GM10248 (cell line): ENCODE data around the gene HOXC13.

Experiments
- CTCF ChIA-PET: fragments of 300-600 bp; sonication (Branson Sonifier 250); formaldehyde crosslinking; extraction: SDS; loops from one replicate; lab custom pipeline; 2021; ENCODE audit warnings: antibody characterized with exemption; lab: Yijun Ruan, JAX
- POLR2A ChIA-PET: fragments of 350-650 bp; sonication (Branson Sonifier 250); formaldehyde crosslinking; extraction: SDS; loops from one replicate; lab custom pipeline; 2020; ENCODE audit warnings: antibody characterized with exemption; lab: Yijun Ruan, JAX
- DNase-seq: peaks from one replicate; pipeline ENCODE4 v3.0.0; 2012; ENCODE audit errors: extremely low spot score
- TF ChIP-seq, protein P1 (sequence below): IDR thresholded peaks from 2 replicates; pipeline ENCODE4 v1.5.1; 2012; ENCODE audit warnings: mild to moderate bottlenecking, low read depth; ENCODE audit errors: extremely low read depth, missing control alignments, control extremely low read depth

The HOXC13 gene

DNA sequence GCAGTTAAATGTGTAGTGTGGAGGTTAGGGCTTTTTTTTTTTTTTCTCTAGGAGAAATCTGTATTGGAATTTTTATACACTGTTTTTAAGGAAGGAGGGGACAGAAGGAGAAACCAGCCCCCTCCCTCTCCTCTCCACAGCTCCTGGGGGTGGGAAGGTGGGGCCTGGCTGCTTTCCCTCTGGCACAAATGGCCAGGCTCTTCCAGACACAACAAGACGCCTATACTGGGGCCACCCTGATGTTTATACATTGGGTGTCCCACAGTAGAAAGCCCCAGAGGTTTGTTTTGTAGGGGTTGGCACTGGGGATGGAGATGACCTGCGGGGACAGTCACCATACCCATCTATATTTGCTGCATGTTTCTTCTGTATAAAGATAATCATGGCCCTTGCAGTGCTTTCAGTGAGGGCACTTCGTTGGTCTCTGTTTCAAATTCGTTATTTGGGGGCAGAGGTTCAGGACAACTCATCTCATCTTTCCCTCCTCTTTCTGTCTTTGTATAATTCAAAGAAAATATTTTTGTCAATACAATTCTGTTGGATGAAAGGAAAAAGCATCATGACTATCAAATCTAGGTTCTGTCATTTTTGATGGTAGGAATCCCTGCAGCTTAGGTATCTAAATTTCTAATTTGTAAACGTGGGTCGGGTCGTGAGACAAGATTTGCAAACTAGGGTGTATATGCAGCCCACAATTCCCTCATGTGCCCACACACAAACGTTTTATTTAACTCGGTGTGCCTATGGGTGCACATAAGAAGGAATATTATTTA lies 38.4 kb downstream of the HOXC13 start:
- DNase-seq, result no peak
- ChIA-PET POLR2A (no interaction called here), CTCF (interaction anchor here (0.9 to 2.0 kb wide), 5 partner anchors 10 to 224 kb away, joined by 3 to 4 read pairs (median 3); no protein-coding TSS in a partner anchor)
- TF ChIP-seq, protein P1, sequence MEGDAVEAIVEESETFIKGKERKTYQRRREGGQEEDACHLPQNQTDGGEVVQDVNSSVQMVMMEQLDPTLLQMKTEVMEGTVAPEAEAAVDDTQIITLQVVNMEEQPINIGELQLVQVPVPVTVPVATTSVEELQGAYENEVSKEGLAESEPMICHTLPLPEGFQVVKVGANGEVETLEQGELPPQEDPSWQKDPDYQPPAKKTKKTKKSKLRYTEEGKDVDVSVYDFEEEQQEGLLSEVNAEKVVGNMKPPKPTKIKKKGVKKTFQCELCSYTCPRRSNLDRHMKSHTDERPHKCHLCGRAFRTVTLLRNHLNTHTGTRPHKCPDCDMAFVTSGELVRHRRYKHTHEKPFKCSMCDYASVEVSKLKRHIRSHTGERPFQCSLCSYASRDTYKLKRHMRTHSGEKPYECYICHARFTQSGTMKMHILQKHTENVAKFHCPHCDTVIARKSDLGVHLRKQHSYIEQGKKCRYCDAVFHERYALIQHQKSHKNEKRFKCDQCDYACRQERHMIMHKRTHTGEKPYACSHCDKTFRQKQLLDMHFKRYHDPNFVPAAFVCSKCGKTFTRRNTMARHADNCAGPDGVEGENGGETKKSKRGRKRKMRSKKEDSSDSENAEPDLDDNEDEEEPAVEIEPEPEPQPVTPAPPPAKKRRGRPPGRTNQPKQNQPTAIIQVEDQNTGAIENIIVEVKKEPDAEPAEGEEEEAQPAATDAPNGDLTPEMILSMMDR, result no peak

DNA sequence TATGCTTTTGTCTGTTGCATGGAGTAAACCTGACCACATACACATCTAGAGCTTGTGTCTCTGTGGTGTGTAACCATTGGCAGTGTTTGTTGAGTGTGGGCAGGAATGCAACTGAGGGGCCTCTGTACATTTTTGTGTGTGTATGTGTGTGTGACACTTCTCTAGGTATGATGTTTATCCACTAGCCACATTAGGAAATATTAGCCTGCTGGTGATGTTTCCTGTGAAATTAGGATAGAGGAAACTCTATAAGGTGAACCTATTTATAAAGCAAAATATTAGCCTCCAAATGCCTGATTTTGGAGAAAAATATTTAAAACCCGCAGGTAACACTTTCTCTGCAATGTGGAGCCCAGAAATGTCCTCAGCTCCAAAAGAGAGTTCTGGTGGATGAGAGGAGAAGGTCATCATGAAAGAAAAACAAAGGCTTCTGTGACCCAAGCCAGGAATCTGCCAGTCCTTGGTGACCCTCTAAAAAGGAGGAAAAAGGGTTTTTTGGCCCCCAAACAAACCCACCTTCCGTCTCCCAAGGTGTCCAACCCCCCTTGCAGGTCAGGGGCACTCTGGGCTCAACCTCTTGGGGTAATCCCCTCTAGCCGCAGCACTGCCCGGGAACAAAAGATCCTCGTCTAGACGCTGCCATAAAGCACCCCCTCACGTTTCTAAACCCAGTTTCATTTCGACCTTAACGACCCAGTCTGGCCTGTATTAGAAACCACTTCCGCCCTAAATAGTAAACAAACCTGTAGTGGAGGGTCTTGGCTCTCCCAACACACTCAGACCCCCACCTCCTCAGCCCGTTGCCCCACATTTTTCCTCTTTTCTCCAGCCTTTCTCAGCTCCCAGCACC lies 39.2 kb downstream of the HOXC13 start:
- ChIA-PET CTCF (interaction anchor here (1.2 to 2.0 kb wide), 5 partner anchors 10 to 223 kb away, joined by 3 to 4 read pairs (median 4); no protein-coding TSS in a partner anchor), POLR2A (no interaction called here)
- TF ChIP-seq, protein P1, result no peak
- no peak for DNase-seq

DNA sequence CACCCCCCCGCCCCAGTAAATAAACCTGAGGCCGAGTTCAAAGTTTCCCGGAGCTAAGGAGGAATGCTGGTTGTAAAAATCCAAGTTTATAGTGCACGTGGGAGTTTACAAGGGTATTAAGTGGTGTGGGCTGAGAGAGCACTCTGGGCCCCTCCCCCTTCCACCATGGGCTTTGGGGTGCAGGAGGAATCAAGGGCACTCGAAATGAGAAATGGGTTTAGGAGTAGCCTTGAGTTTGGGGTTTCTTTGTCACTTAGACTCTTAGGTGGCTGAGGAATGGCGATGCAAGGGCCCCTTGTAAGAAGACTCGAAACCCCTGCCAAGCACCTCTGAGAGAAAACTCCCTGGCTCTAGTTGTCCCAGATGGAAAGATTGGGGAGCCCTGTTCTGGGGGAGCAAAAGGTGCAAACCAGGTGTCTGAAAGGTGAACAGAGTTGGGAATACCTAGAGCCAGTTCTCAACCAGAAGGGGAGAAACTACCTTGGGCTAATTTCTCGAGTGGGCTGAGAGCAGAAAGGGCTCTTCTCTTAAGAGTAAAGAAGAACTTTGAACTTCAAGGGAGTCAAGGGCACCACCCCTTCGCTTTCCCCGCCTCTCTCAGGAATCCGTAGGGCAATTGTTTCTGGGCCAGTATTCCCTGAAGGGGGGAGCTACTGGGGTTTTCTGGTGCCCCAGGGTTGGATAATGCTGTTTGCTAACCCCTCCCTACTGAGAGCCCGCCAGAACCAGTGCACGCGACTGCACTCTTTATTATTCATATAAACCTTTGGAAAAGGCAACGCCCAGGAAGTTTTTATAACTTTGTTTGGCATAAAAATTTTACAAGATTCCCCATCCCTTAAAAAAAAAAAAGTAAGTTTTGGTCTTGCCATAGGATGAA lies 40.1 kb downstream of the HOXC13 start:
- ChIA-PET POLR2A (no interaction called here), CTCF (interaction anchor here (1.5 to 2.8 kb wide), 3 partner anchors 9 to 229 kb away, joined by 4 to 10 read pairs (median 4); no protein-coding TSS in a partner anchor)
- TF ChIP-seq, protein P1, result no peak
- no peak for DNase-seq

DNA sequence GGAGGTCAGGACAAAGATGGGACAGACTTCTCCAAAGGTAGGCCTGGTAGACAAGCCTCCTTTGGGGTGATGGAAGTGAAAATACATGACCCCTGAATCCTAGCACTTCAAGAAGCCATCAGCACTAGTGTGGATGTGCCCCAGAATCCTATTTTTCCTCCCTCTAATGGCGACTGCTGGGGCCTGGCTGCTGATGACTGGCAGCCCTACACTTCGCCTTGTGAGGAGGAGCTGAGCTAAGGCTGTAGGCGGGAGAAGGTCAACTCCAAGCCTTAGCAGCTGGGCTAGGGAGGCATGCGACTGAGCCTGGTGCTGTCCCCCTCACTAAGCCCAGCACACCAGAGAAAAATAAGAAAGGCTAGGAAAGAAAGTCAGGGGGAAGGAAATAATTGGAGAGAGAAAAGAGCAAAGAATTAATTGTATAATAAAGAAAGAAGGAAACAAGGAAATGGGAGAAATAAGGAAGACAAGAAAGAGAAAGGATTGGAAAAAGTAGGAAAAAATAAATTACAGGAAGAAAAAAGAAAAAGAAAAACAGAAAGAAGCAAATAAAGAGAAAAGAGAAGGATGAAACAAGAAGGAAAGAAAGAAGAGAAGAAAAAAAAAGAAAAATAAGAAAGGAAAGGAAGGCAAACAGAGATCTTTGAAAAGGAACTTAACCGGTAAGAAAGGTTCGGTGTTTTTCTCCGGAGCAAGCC lies 41.6 kb downstream of the HOXC13 start:
- ChIA-PET CTCF (interaction anchor here (1.0 to 2.8 kb wide), 4 partner anchors 52 to 234 kb away, joined by 3 to 10 read pairs (median 4); partner anchors contain the start of gene HOXC5), POLR2A (no interaction called here)
- TF ChIP-seq, protein P1, result no peak
- no peak for DNase-seq

DNA sequence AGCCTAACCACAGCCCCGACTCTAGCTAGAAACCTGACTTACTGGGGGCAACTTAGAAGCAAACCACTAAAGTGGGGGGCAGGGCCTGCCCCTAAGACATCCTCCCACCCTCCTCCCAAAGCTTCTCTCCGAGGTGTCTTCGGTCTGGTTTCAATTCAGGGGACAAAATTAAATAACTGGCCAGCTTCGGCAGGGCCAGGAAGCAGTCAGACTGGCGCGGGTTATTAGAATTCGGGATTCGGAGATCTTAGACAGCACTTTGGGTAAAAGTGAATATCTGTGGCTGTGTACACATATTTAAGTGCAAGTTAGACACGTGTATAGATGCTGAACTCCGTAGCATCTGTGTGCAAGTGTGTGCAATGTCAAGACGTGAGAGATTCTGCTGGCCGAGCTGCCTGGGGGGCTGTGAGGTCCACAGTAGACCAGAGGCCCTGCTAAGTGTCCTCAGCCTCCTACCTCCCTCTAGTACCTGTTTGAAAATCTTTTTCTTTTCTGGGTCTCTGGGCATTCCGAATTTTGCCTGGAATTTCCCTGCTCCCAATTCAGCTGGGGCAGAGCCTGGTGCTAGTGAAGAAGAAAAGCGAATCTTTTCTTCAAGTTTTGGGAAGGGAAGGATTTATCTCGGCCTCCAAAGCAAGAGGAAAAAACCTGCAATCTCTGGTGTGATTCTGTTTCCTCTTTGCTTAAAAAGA lies 42.3 kb downstream of the HOXC13 start:
- ChIA-PET CTCF (interaction anchor here (1.0 to 2.8 kb wide), 5 partner anchors 52 to 234 kb away, joined by 3 to 10 read pairs (median 3); partner anchors contain the start of gene HOXC5), POLR2A (no interaction called here)
- TF ChIP-seq, protein P1, result no peak
- DNase-seq, result no peak
